Stimulated activated CD8-positive, alpha-beta memory T cell treated with anti-CD3 and anti-CD28 coated beads, Interleukin-4, amount 100 ng/mL, for 48 hours (primary cell): Measurements from ENCODE around the gene FBXL12.
A peak's percentile ranks its signal among the peaks of the same experiment; 100 is the strongest.
"Not testable (repeated sequence)": the region's sequence is repeated elsewhere in the genome, so short reads cannot be mapped to it uniquely, and the experiment has no call there.

Experiments
- DNase-seq: peaks from one replicate; pipeline ENCODE4 v3.0.0-alpha.2; 2020

Gene FBXL12, protein sequence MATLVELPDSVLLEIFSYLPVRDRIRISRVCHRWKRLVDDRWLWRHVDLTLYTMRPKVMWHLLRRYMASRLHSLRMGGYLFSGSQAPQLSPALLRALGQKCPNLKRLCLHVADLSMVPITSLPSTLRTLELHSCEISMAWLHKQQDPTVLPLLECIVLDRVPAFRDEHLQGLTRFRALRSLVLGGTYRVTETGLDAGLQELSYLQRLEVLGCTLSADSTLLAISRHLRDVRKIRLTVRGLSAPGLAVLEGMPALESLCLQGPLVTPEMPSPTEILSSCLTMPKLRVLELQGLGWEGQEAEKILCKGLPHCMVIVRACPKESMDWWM

DNA sequence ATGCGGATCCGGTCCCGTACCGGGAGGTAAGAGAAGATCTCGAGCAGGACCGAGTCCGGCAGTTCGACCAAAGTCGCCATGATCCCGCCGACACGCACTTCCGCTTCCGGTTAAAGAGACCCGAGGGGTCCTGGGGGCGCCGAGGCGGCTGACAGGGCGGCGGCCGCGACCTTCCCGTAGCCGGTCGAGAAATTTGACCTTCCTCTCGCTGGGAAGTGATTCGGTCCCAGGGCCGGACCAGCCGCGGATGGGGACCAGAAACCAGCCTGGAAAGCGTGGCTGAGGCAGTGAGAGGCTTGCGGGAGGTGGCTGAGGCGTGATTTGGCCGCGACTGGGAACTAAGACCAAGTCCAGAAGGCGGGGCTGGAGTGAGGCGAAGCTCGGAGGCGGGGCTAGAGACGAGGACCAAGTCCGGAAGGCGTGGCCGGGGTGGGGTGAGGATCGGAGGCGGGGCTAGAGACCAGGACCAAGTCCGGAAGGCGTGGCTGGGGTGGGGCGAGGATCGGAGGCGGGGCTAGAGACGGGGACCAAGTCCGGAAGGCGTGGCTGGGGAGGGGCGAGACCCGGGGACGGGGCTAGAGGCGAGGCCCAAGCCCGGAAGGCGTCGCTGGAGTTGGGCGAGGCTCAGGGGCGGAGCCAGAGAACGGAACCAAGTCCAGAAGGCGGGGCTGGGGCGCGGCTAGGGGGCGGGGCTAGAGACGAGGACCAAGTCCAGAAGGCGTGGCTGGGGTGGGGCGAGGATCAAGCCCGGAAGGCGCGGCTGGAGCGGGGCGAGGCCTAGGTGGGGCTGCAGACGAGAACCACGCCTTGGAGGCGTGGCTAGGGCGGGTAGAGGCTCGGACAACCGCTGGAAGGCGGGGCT, at the start of gene FBXL12:
Gene FBXL12, minus strand, starts transcription at position 346 of the 862 bp plus-strand sequence. Its CDS starts 266 bp downstream, at position 80.
- DNase-seq: peak; percentile 100

DNA sequence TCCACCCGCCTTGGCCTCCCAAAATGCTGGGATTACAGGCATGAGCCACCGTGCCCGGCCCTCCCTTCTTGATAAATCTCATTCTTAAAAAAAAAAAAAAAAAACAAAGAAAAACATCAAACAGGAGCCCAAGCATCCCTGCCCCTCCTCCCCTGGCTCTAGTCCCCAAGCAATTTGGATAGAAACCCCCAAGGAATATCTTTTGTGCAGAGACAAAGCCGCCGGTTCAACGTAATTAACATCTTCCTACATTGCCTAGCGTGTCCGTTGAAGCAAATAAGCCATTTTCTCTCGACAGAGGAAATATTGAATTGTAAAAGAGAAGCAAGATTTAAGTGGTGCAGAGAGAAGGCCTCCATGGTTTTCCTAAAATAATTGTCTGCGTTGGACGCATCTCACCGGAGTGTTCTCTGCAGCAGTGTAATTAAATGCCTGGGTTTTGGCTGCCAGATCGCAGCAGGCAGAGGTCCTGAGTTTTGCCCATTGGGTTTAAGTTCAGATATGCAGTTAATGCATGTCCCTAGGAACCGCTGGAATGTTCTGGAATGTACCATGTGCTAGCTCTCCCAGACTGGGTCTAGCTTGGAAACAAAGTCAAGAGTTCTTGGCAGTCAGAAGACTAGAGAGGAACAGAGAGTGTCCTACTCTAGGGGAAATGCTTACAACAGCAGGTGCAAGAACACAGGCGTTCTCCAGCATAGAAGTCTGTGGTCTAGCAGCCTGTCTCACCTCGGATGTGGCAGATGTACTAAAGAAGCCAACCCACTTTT, 47.0 kb upstream of the FBXL12 start:
- no peak for DNase-seq

DNA sequence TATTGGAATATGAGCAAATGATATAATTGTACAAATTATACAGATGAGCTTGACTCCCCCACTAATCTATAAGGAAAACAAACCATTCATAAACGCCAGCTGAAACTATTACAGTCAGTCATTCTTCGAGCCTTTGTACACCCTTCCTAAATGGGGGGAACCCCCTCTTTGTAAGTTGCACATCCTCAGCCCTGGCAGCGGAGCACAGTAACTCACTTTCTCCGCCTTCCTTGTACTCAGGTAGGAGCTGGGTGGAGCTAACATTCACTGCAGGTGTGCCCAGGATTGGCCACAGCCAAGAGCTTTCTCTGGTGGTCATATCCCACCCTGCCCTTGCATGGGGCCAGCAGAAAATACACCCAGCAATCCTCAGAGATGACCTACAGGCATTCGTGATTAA, 44.9 kb upstream of the FBXL12 start:
- DNase-seq: no peak

DNA sequence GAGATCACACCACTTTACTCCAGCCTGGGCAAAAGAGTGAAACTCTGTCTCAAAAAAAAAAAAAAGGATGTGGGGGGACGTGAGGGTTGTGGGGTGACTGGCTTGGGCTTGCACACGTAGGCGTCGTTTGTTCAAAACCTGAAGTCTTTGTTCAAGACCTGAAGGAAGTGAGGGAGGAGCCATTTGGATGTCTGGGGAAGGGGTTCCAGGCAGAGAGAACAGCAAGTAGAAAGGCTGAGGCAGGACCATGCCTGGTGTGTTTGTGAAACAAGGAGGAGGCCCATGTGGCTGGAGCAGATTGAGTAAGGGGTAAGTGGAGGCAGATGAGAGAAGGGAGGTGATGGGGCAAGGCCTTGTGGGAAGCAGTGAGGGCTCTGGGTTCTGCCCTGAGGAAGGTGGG, 44.1 kb upstream of the FBXL12 start:
- DNase-seq: peak; percentile 33

DNA sequence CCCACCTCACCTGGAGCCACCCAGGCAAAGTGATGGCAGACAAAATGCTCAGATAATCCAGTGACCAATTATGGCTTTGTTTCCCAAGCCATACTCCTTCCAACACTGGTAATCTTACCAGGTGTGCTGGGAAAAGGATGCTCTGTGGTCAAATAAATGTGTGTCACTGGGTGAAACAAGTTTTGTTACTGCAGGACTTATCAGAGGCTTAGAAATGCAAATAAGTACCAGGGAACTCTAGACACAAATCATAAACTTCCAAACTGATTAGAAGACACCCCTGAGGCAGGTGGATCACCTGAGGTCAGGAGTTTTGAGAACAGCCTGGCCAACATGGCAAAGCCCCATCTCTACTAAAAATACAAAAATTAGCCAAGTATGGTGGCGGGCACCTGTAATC, 42.6 kb upstream of the FBXL12 start:
- DNase-seq: no peak

DNA sequence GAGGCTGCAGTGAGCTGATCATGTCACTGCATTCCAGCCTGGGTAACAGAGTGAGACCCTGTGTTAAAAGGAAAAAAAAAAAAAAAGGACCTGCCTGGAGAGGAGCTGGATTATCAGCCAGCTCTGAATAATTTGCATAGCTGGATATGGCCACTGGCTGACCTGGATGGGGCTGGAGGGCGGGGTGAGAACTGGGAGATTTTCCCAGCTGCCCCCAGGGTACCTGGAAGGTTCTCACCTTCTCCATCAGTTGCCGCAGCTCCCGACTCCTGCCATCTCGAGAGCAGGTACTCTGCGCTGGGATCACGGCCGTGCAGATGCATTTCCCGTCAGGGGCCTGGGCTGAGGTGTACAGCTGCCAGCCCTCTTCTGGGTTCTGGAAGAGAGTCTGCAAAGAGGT, 41.5 kb upstream of the FBXL12 start:
- no peak for DNase-seq

DNA sequence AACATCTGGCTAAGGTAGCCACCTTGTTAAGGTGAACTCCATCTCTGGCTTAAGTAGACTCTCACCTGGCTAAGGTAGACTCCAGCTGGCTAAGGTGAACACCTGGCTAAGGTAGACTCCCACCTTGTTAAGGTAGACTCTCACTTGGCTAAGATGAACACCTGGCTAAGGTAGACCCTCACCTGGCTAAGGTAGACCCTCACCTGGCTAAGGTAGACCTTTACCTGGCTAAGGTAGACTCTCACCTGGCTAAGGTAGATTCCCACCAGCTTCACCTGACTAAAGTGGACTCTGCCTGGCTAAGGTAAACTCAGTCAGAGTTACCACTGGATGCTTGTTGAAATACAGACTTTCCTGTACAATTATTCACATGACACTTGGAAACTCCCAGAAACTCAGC, 39.9 kb upstream of the FBXL12 start:
- no peak for DNase-seq

DNA sequence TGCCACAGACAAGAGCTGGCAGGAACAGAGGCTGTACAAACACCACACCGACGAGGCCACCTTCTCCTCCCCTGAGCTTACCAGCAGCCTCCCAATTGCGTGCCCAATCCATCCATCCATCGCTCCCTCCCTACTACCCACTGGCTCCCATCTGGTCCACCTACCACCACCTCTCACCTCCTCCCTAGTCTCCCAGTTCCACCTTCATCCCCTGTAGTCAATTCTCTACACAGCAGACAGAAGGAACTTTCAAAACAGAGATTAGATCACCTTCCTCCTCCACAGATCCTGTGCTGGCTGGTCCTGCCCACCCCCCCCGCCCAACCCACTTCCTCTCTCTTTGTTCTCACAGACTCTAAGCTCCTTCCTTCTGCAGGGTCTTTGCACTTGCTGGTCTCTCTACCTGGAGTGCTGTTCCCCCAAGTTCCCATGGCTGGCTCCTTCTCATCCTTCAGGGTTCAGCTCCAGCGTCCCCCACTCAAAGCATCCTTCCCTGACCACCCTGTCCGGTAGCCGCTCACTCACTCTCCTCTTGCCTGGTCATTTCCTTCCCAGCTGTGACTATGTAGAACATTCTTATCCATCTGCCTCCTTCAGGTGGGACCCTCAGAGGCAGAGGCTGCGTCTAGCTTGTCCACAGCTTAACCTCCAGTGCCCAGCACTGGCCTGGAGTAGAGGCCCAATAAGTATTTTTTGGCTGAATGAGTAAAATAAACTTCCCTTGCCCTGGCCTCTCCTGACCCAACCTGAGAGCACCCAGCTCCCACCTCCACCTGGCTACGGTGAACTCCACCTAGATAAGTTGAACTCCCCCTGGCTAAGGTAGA, 39.3 kb upstream of the FBXL12 start:
- no peak for DNase-seq

DNA sequence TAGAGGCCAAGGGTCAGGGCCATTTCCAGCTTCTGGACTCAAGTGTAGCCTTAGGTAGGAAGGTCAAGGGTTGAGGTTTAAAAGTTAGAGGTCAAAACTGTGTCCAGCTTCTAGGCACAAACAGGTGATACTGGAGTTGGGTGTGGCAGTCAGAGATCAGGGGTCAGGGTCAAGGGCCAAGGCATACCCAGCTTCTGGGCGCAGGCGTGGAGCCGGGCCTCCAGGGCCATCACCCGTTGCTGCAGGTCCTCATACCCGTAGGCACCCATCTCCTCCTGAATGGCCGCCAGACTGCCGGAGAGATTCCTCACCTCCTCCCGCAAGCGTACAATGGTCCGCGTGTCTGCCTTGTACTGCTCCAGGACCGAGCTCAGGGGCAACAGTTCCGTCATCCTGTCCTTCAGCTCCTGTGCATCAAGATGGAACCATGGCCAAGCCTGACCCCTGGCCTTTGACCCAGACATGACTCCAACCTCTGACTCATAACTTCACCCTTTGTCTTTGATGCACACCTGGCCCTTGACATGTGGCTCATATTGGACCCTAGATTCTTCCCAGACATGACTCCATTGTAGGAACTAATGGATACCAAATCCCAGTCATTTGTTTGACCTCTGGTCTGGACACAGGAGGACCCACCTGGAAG, 38.3 kb upstream of the FBXL12 start:
- no peak for DNase-seq

DNA sequence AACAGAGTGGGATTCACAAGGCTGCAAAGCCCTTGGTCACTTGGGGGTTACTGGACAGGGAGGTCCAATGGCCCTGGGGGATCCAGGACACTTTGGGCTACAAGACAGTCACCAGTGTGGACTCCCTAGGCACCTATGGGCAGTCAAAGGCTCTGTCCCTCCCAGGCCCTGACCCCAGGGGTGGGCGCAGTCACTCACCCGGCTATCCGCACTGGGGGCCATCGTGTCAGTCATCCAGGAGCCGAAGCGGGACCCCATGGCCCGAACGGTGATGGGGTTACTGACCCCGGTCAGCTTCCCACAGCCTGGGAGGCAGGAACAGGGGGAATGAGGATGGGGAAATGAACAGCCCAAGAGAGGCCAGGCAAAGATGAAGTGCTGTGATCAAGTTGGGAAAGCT, 37.7 kb upstream of the FBXL12 start:
- no peak for DNase-seq

DNA sequence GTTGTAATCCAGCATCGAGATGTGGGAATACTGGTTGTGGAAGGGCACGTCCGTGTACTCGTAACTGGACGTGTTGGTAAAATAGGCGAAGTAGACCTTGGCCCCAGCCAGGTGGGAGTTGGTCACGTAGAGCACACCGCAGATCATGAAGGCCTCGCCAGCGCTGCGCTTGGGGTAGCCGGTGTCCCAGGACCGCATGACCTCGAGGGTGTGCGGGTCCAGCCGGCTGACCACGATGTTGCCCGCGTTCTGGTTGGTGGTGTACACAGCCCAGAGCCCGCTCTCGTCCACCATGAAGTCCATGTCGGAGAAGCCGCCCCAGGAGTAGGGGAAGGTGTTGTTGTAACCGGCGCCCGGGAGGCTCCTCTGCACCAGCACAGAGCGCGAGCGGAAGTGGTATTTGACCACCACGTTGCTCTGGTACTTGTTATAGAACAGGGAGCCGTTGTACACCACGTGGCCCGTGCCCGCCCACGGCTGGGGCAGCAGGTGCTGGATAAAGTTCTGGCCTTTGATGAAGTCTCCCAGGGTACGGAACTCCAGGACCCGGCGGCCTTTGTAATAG, 35.5 kb upstream of the FBXL12 start:
- DNase-seq: no peak

DNA sequence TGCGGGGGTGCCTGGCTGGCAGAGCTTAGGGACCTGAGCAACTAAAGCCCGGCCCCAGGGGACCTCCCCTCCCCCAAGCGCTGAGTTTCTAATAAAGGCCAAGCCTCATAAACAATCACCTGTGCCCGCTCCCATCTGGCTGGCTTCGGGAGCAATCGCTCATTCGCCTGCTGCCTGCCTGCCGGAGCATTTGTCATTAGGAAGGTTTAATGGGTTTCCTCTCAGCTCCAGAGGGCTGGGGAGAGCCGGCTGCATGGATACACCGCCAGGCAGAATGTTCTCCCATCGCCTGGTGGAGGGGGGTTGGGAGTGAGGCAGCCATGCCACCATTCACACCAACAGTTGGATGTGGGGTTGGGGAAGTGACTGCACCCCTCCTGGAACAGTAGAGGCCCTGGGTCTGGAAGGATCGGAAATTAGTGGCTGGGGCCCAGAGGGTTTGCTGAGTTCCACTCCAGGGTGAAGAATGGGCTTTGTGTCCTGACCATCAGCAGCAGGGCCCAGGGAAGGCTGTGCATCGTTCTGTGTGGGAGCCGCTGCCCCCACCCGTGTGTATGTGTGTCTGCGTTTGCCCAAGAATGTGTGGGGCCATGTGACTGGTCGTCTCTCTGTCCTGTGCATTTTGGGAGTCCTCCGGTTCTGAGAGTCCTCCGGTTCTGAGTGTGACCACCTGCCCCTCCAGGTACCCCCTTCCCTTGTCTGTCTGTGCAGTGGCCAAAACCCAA, 31.5 kb upstream of the FBXL12 start:
- no peak for DNase-seq

DNA sequence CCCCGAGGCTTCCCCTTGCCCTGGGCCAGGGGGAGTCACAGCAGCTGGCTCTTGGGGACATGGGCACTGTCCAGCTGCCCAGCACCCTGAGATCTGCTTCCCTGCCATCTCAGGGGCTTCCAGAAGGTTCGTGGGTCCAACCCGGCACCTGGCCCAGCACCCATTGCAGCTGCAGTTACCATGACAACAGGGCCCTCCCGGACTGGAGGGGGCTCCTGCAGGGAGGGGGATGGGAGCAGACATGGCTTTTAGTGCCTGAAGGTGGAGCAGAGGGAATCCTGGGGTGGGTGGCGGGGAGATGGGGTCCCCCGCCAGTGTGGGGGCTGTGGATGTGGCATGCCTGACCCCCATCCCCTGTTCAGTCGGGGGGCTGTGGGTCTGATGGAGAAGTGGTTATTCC, 30.9 kb upstream of the FBXL12 start:
- DNase-seq: no peak

DNA sequence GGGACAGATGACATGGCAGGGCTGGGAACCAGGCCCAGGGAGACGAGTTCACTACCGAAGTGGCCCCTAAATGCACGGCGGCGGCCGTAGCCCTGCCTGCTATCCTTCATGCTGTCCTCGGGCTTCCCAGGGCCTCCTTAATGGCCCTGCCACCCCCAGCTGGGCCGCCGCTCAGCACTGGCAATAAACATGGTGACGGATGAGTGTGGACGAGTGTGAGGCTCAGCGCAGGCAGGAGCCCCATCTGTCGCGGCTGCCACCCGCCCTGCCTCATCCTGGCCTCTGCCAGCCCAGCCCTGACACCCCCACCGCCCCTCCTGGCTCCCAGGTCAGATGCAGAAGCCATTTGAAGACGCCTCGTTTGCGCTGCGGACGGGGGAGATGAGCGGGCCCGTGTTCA, 29.9 kb upstream of the FBXL12 start:
- DNase-seq: no peak

DNA sequence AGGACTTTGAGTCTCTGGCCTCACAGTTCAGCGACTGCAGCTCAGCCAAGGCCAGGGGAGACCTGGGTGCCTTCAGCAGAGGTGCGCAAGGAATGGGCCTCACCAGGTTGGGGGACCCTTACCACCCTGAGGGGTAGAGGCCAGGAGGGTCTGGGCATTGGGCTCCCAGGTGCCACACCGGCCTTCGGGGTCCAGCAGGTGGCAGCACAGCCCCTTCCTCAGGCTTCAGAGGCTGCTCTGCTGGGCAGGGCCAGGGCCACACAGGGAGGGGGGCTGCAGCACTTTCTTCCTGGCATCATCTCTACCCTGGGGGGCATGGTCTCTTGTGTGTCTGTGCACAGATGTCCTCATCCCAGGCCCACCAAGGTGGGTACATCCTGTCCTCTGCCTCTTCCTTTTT, 29.2 kb upstream of the FBXL12 start:
- peak; percentile 52 for DNase-seq

DNA sequence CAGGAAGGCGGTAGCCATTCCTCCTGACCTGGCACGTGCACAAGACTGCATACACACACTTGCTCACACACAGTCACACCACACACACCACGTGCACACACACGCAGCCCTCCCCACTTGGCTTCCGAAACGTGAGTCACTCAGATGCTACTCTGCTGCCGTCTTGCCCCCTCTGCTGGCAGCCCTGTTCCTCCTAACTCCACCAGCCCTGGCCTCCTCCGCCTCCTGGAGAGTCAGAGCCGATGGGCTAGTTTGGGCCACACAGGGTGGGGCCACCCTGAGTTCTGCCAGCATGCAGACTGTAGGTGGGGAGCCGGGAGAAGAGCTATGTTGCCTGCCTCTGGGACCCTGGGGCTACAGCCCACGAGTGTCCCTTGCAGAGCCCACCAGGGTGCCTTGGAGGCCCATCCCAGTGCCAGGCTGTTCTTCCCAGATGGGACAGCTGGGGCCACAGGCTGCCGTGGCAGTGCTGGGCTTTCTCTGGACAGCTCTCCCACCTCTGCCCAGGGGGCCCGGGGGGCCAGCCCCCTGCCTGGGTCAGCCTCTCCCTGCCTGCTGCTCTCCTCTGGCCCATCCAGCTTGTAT, 28.3 kb upstream of the FBXL12 start:
- DNase-seq: peak; percentile 74

DNA sequence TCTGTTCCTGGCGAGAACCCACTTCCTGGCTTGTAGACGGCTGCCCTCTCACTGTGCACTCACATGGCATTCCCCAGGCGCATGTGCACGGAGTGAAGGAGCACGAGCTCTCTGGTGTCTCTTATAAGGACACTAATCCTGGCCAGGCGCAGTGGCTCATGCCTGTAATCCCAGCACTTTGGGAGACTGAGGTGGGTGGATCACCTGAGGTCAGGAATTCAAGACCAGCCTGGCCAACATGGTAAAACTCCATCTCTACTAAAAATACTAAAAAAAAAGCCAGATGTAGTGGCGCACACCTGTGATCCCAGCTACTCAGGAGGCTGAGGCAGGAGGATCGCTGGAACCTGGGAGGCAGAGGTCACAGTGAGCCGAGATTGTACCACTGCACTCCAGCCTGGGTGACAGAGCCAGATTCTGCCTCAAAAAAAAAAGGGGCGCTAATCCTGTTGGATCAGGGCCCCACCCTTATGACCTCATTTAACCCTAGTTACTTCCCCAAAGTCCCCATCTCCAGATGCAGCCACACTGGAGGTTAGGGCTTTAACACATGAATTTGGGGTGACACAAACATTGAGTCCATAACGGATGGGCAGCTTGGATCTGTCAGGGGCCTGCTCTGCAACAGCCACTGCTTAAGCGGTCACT, 24.9 kb upstream of the FBXL12 start:
- not testable (repeated sequence) for DNase-seq

DNA sequence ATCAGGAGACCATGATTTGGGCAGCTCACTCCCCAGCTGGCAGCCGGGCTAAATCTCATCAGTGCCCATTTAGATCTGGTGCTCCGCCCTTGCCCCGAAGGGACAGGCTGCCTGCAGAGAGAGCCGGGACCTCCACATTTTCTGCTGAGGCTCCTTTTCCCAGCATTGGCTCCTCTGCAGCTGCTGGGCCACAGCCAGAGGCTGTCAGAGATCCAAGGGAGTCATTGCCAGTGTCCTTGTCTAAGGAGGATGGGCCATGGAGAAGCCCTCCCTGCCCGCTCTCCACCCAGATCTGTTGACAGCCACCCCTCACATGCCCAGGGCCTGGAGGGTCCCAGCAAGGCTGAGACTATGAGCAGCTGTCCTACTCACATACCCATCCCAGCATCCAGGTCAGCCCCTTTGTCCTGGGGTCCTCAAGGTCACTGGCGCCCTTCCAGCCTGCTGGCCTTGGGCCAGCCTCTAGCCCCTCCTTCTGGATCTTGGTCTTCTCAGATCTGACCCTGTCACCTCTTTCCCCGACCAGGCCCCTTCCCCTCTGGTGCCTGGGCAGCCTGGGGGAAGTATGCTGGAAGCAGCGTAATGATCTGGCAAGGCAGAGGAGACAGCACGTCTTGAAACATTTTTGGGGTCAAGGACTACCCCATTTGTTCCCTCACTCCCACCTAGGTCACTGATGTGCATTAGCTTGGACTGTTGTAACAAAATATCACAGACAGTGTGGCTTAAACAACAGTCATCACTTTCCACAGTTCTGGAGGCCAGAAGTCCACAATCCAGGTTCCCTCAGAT, 24.2 kb upstream of the FBXL12 start:
- no peak for DNase-seq

DNA sequence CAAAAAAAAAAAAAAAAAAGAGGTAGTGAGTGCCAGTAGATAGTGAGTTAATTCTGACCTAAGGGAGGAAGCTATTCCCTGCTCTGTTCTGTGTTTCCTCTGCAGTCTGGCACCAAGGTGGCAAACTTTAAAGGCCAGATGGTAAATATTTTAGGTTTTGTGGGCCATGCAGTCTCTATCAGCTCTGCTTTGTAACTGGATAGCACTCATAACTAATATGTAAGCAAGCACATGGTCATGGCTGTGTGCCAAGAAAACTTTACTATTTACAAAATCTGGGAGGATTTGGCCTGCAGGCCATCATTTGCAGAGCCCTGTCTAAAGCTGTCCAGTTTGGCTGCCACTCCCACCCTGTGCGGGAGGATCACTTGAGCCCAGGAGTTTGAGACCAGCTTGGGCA, 20.5 kb upstream of the FBXL12 start:
- no peak for DNase-seq
